Osteoblast (primary cell): ENCODE data around the gene SLC1A4. TPM values are rescaled to one million over a fixed set of nuclear protein-coding genes. Genes with fewer than 3 reads are reported as not detected.
"Not testable (repeated sequence)": the region's sequence is repeated elsewhere in the genome, so short reads cannot be mapped to it uniquely, and the experiment has no call there.

Source experiments
- DNase-seq: peaks from one replicate; pipeline ENCODE4 v3.0.0; 2011; ENCODE audit warnings: low spot score, mixed read lengths; ENCODE audit not compliant: insufficient read length; ENCODE audit errors: missing footprints
- H2AFZ ChIP-seq: 2 replicates; pipeline ENCODE4 v1.6.0; 2011; ENCODE audit warnings: mild to moderate bottlenecking, low read length
- H3K27ac ChIP-seq: 2 replicates; pipeline ENCODE4 v1.5.1; 2011; ENCODE audit warnings: mild to moderate bottlenecking, low read depth, low read length, moderate library complexity
- H3K27me3 ChIP-seq: 2 replicates; pipeline ENCODE4 v1.6.0; 2012; ENCODE audit warnings: mild to moderate bottlenecking, control low read depth, inconsistent platforms, low read length, moderate library complexity; ENCODE audit not compliant: insufficient read depth
- H3K36me3 ChIP-seq: 2 replicates; pipeline ENCODE4 v1.5.1; 2011; ENCODE audit warnings: mild to moderate bottlenecking, low read length, control low read depth, moderate library complexity; ENCODE audit not compliant: insufficient read depth
- H3K4me1 ChIP-seq: 2 replicates; pipeline ENCODE4 v1.5.1; 2011; ENCODE audit warnings: mild to moderate bottlenecking, low read length, control low read depth, moderate library complexity; ENCODE audit not compliant: insufficient read depth
- H3K4me2 ChIP-seq: 2 replicates; pipeline ENCODE4 v1.6.0; 2011; ENCODE audit warnings: mild to moderate bottlenecking, low read length; ENCODE audit not compliant: insufficient read depth
- H3K4me3 ChIP-seq: fragments of 200-600 bp; sonication (generic); 3 replicates; pipeline ENCODE4 v1.5.1; 2012; ENCODE audit warnings: mild to moderate bottlenecking, low read length, inconsistent platforms; ENCODE audit not compliant: insufficient read depth
- H3K79me2 ChIP-seq: 2 replicates; pipeline ENCODE4 v1.6.0; 2012; ENCODE audit warnings: mild to moderate bottlenecking, low read length, control low read depth, inconsistent platforms; ENCODE audit not compliant: insufficient read depth
- H3K9me3 ChIP-seq: 2 replicates; pipeline ENCODE4 v1.5.1; 2011; ENCODE audit warnings: low read depth, low read length, control low read depth
- H4K20me1 ChIP-seq: 2 replicates; pipeline ENCODE4 v1.6.0; 2012; ENCODE audit warnings: mild to moderate bottlenecking, low read length, control low read depth; ENCODE audit not compliant: insufficient read depth
- total RNA-seq: library from RNA; depleted of rRNA; stranded (reverse); fragments of >200 nt; gene quantifications from 2 replicates; pipeline ENCODE4 v1.2.3, GENCODE V29; 2012
- TF ChIP-seq, protein P1 (sequence below): IDR thresholded peaks from 2 replicates; pipeline ENCODE4 v1.5.1; 2011; ENCODE audit warnings: mild to moderate bottlenecking, low read depth, low read length, moderate library complexity; ENCODE audit errors: extremely low read depth

Gene SLC1A4
- total RNA-seq, 1 donor: 49.2 TPM

DNA sequence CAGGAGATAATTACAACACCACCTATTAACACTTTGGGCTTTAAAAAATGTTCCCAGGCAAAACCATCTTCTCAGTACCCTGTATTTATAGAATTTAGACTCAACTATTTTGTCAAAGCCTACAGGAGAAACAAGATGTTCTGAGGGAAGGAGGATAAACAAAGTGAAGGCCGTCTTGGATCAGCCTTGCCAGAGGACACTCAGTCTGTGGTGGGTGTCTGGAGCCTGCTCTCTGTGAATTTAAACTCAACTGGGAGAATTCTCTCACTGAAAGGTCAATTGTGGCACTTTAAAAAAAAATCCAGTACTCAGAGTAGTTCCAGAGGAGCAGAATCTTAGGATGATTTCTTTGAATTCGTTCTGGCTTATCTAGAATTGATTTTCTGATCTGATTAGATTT, 28.4 kb upstream of the SLC1A4 start:
- Histone ChIP-seq H3K27ac (no peak overlapping the region), H3K9me3 (no peaks in the 10 kb centered on the region)

DNA sequence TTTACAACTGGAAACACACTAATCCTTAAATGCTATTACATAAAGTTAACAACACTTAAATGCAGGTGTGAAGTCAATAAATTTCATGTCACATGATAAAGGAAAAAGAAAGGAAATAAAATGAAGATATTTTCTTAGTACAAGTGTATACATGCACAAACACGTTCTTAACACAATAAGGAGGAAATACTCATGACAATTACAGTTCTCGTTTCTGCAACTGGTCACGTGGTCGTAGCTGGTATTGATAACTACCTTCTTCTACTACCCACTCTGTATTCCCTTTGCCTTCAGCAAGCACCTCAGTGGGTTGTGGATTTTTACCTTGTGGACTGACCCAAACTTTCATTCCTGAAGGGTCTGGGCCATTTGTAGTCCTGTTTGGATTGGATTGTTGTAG, 26.1 kb upstream of the SLC1A4 start:
- H3K4me2 ChIP-seq, H3K36me3 ChIP-seq, H3K79me2 ChIP-seq, H4K20me1 ChIP-seq, H3K27ac ChIP-seq, H3K4me1 ChIP-seq, H3K4me3 ChIP-seq, H2AFZ ChIP-seq, DNase-seq, H3K27me3 ChIP-seq, H3K9me3 ChIP-seq: not testable (repeated sequence)

More for the DNA sequence above, 28.4 kb upstream of the SLC1A4 start:
- no peak for DNase-seq
- Histone ChIP-seq H3K4me3 (no peak overlapping the region), H4K20me1 (no peaks in the 10 kb centered on the region), H3K36me3 (no peaks in the 10 kb centered on the region), H3K4me2 (no peak overlapping the region), H3K27me3 (peaks cover 3% of the 10 kb centered on the region), H3K79me2 (no peaks in the 10 kb centered on the region), H2AFZ (no peak overlapping the region), H3K4me1 (no peaks in the 10 kb centered on the region)
- TF ChIP-seq, protein P1, sequence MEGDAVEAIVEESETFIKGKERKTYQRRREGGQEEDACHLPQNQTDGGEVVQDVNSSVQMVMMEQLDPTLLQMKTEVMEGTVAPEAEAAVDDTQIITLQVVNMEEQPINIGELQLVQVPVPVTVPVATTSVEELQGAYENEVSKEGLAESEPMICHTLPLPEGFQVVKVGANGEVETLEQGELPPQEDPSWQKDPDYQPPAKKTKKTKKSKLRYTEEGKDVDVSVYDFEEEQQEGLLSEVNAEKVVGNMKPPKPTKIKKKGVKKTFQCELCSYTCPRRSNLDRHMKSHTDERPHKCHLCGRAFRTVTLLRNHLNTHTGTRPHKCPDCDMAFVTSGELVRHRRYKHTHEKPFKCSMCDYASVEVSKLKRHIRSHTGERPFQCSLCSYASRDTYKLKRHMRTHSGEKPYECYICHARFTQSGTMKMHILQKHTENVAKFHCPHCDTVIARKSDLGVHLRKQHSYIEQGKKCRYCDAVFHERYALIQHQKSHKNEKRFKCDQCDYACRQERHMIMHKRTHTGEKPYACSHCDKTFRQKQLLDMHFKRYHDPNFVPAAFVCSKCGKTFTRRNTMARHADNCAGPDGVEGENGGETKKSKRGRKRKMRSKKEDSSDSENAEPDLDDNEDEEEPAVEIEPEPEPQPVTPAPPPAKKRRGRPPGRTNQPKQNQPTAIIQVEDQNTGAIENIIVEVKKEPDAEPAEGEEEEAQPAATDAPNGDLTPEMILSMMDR: no peak

DNA sequence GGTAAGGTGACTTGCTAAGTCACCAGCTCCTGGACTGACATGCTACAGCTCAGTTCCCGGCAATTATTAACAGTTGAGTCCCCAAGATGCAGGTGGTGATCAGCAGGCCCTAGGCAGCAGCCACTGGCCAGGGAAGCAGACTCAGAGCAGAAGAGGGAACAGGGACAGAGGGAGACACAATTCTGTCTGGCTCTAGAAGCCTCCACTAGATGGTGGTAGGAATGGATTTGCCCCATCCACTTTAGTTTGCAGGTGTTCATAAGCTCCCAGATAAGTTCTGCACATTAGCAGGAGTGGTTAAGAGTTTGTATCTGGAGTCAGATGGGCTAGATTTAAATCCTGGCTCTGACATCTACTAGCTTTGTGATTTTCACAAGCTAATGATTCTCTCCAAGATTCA, 25.5 kb upstream of the SLC1A4 start:
- Histone ChIP-seq H3K4me1 (no peaks in the 10 kb centered on the region), H3K4me3 (no peak overlapping the region), H3K79me2 (no peaks in the 10 kb centered on the region), H3K27ac (no peak overlapping the region), H3K27me3 (peaks cover 9% of the 10 kb centered on the region), H3K36me3 (no peaks in the 10 kb centered on the region), H2AFZ (no peak overlapping the region), H3K4me2 (no peak overlapping the region), H4K20me1 (no peaks in the 10 kb centered on the region), H3K9me3 (no peaks in the 10 kb centered on the region)
- DNase-seq: no peak
- TF ChIP-seq, protein P1: no peak

DNA sequence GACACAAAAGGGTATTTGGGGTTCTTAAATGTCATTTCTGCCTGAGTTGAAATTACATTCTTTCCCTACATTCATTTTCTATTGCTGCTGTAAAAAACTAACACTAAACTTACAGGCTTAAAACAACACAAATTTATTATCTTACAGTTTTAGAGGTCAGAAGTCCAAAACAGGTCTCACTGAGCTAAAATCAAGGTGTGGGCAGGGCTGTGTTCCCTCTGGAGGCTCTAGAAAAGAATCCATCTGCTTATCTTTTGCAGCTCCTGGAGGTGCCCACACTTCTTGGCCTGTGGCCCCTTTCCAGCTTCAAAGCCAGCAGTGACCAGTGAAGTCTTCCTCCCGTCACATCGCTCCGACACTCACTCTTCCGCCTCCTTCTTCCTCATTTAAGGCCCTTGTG, 23.2 kb upstream of the SLC1A4 start:
- H3K79me2 ChIP-seq: no peaks in the 10 kb centered on the region
- TF ChIP-seq, protein P1: no peak
- no peak overlapping the region for H2AFZ ChIP-seq
- H3K9me3 ChIP-seq: no peaks in the 10 kb centered on the region
- H3K4me1 ChIP-seq: no peaks in the 10 kb centered on the region
- peaks cover 9% of the 10 kb centered on the region for H3K27me3 ChIP-seq
- no peak overlapping the region for H3K4me3 ChIP-seq
- DNase-seq: no peak
- no peaks in the 10 kb centered on the region for H4K20me1 ChIP-seq
- H3K4me2 ChIP-seq: no peak overlapping the region
- no peak overlapping the region for H3K27ac ChIP-seq
- H3K36me3 ChIP-seq: no peaks in the 10 kb centered on the region
